ENCODE measurements around the gene SLC51B. TPM values are rescaled to one million over a fixed set of nuclear protein-coding genes. Genes with fewer than 3 reads are reported as not detected.

SLC51B gene
- total RNA-seq, 1 donor = 0.10 TPM

GRCh38 chr15:65081270-65081669, 36.1 kb downstream of the SLC51B start:
- Histone ChIP-seq H3K9me3 (ENCODE audit: low read depth, low read length) (no peaks in the 10 kb centered on the region), H3K4me1 (ENCODE audit: insufficient read depth, low read length) (peaks cover 4% of the 10 kb centered on the region), H3K27me3 (ENCODE audit: insufficient read depth, low read length) (peaks cover 15% of the 10 kb centered on the region), H3K4me3 (ENCODE audit: low read length) (no peak overlapping the region)

GRCh38 chr15:65081758-65082157, 36.6 kb downstream of the SLC51B start:
- Histone ChIP-seq H3K4me3 (ENCODE audit: low read length) (no peak overlapping the region), H3K27me3 (ENCODE audit: insufficient read depth, low read length) (peaks cover 15% of the 10 kb centered on the region), H3K9me3 (ENCODE audit: low read depth, low read length) (no peaks in the 10 kb centered on the region), H3K4me1 (ENCODE audit: insufficient read depth, low read length) (peaks cover 4% of the 10 kb centered on the region)

GRCh38 chr15:65082303-65082953, 37.2 kb downstream of the SLC51B start:
- Histone ChIP-seq H3K4me3 (ENCODE audit: low read length) (no peak overlapping the region), H3K4me1 (ENCODE audit: insufficient read depth, low read length) (peaks cover 4% of the 10 kb centered on the region), H3K9me3 (ENCODE audit: low read depth, low read length) (no peaks in the 10 kb centered on the region), H3K27me3 (ENCODE audit: insufficient read depth, low read length) (peaks cover 15% of the 10 kb centered on the region)

- peaks cover 12% of the 10 kb centered on the region for H3K27me3 ChIP-seq (ENCODE audit: insufficient read depth, low read length)
- no peaks in the 10 kb centered on the region for H3K9me3 ChIP-seq (ENCODE audit: low read depth, low read length)
- H3K4me1 ChIP-seq (ENCODE audit: insufficient read depth, low read length) = no peaks in the 10 kb centered on the region
- no peak overlapping the region for H3K4me3 ChIP-seq (ENCODE audit: low read length)
These were observed 38.1 kb downstream of the SLC51B start for GRCh38 chr15:65083262-65083701.

GRCh38 chr15:65084500-65085206, 39.5 kb downstream of the SLC51B start:
- H3K4me1 ChIP-seq (ENCODE audit: insufficient read depth, low read length) = no peaks in the 10 kb centered on the region
- H3K9me3 ChIP-seq (ENCODE audit: low read depth, low read length) = no peaks in the 10 kb centered on the region
- H3K4me3 ChIP-seq (ENCODE audit: low read length) = no peak overlapping the region
- peaks cover 7% of the 10 kb centered on the region for H3K27me3 ChIP-seq (ENCODE audit: insufficient read depth, low read length)

- Histone ChIP-seq H3K4me3 (ENCODE audit: low read length) (no peak overlapping the region), H3K4me1 (ENCODE audit: insufficient read depth, low read length) (no peaks in the 10 kb centered on the region), H3K27me3 (ENCODE audit: insufficient read depth, low read length) (peaks cover 7% of the 10 kb centered on the region), H3K9me3 (ENCODE audit: low read depth, low read length) (no peaks in the 10 kb centered on the region)
These were observed 40.1 kb downstream of the SLC51B start for GRCh38 chr15:65085207-65085753.

GRCh38 chr15:65085990-65086679, 40.9 kb downstream of the SLC51B start:
- no peak overlapping the region for H3K4me3 ChIP-seq (ENCODE audit: low read length)
- no peaks in the 10 kb centered on the region for H3K4me1 ChIP-seq (ENCODE audit: insufficient read depth, low read length)
- H3K9me3 ChIP-seq (ENCODE audit: low read depth, low read length) = no peaks in the 10 kb centered on the region
- peaks cover 7% of the 10 kb centered on the region for H3K27me3 ChIP-seq (ENCODE audit: insufficient read depth, low read length)

GRCh38 chr15:65086680-65087111, 41.5 kb downstream of the SLC51B start:
- H3K27me3 ChIP-seq (ENCODE audit: insufficient read depth, low read length) = peaks cover 7% of the 10 kb centered on the region
- no peaks in the 10 kb centered on the region for H3K4me1 ChIP-seq (ENCODE audit: insufficient read depth, low read length)
- H3K4me3 ChIP-seq (ENCODE audit: low read length) = no peak overlapping the region
- no peaks in the 10 kb centered on the region for H3K9me3 ChIP-seq (ENCODE audit: low read depth, low read length)

GRCh38 chr15:65087411-65087810, 42.2 kb downstream of the SLC51B start:
- Histone ChIP-seq H3K4me1 (ENCODE audit: insufficient read depth, low read length) (no peaks in the 10 kb centered on the region), H3K4me3 (ENCODE audit: low read length) (no peak overlapping the region), H3K27me3 (ENCODE audit: insufficient read depth, low read length) (peaks cover 7% of the 10 kb centered on the region), H3K9me3 (ENCODE audit: low read depth, low read length) (no peaks in the 10 kb centered on the region)

GRCh38 chr15:65087873-65088642, 42.9 kb downstream of the SLC51B start:
- Histone ChIP-seq H3K4me1 (ENCODE audit: insufficient read depth, low read length) (no peaks in the 10 kb centered on the region), H3K4me3 (ENCODE audit: low read length) (no peak overlapping the region), H3K9me3 (ENCODE audit: low read depth, low read length) (no peaks in the 10 kb centered on the region), H3K27me3 (ENCODE audit: insufficient read depth, low read length) (peaks cover 6% of the 10 kb centered on the region)

GRCh38 chr15:65088643-65089021, 43.4 kb downstream of the SLC51B start:
- H3K4me3 ChIP-seq (ENCODE audit: low read length) = no peak overlapping the region
- H3K9me3 ChIP-seq (ENCODE audit: low read depth, low read length) = no peaks in the 10 kb centered on the region
- H3K27me3 ChIP-seq (ENCODE audit: insufficient read depth, low read length) = peaks cover under 1% of the 10 kb centered on the region
- H3K4me1 ChIP-seq (ENCODE audit: insufficient read depth, low read length) = no peaks in the 10 kb centered on the region

- Histone ChIP-seq H3K9me3 (ENCODE audit: low read depth, low read length) (no peaks in the 10 kb centered on the region), H3K27me3 (ENCODE audit: insufficient read depth, low read length) (no peaks in the 10 kb centered on the region), H3K4me3 (ENCODE audit: low read length) (no peak overlapping the region), H3K4me1 (ENCODE audit: insufficient read depth, low read length) (no peaks in the 10 kb centered on the region)
These were observed 44.1 kb downstream of the SLC51B start for GRCh38 chr15:65089206-65089824.

- H3K9me3 ChIP-seq (ENCODE audit: low read depth, low read length) = no peaks in the 10 kb centered on the region
- H3K27me3 ChIP-seq (ENCODE audit: insufficient read depth, low read length) = no peaks in the 10 kb centered on the region
- H3K4me1 ChIP-seq (ENCODE audit: insufficient read depth, low read length) = no peaks in the 10 kb centered on the region
- no peak overlapping the region for H3K4me3 ChIP-seq (ENCODE audit: low read length)
These were observed 47.0 kb downstream of the SLC51B start for GRCh38 chr15:65091946-65092770.
